HG03460 (cell line): ENCODE results near the gene EVA1A.
"Not testable (repeated sequence)": the region's sequence is repeated elsewhere in the genome, so short reads cannot be mapped to it uniquely, and the experiment has no call there.

Experiments used
- ATAC-seq: cut with Tn5 transposase; IDR thresholded peaks from one replicate; pipeline ENCODE4 v1.9.1; 2021; ENCODE audit not compliant: unreplicated experiment

The EVA1A gene

DNA sequence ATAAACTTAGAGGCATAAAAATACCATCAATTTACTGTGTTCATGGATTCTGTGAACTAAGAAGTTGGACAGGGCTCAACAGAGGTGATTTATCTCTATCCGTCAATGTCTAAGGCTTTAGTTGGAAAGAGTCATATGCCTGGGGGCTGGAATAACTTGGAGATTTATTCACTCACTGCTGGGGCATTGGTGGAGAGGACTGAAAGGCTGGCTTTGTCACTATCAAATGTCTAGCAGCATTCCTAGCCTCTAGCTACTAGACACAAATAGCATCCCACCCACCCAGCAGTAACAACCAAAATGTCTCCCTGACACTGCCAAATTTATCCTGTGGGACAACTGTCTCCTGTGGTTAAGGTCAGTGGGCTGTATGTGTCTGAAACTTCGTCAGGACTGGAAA lies 71.0 kb downstream of the EVA1A start:
- ATAC-seq, result no peak

DNA sequence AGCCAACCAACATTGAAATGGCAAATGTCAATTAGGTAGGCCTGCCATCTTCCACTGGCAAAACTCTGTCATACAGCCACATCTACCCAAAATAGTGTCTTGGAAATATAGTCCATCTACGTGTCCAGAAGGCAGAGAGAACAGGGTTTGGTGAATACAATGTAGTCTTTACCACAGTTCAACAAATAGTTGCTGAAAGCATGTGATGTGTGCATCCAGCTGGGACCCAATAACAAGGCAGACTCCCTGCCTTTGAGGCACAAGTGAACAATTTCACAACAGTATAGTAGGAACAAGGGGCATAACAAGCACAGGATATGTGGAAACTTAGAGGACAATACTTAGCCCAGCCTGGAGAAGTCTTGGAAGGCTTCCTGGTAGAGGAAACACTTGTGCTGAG lies 72.6 kb downstream of the EVA1A start:
- no peak for ATAC-seq

DNA sequence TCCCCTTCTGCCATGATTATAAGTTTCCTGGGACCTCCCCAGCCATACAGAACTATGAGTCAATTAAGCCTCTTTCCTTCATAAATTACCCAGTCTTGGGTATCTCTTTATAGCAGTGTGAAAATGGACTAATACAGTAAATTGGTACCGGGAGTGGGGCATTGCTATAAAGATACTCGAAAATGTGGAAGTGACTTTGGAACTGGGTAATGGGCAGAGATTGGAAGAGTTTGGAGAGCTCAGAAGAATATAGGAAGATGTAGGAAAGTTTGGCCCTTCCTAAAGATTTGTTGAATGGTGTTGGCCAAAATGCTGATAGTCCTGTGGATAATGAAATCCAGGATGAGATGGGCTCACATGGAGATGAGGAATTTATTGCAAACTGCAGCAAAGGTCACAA lies 74.0 kb downstream of the EVA1A start:
- ATAC-seq, result not testable (repeated sequence)

DNA sequence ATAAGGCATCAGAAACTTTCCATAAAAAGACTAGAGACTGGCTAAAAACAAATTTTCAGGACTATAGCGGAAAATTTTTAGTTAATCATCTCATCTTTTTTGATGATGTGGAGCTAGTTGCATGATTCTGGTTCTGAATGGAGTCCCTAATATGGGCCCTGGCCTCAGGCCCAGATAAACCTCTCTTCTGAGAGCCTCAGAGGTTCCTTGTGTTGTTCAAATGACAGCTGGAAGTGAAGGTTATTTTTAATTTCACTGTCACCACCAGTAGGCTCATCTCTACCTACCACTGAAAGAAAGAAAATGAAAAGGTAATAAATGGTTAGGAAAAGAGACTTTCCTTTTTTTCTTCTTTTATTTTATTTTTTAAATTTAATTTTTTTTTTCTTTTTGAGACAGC lies 75.9 kb downstream of the EVA1A start:
- ATAC-seq, result no peak

DNA sequence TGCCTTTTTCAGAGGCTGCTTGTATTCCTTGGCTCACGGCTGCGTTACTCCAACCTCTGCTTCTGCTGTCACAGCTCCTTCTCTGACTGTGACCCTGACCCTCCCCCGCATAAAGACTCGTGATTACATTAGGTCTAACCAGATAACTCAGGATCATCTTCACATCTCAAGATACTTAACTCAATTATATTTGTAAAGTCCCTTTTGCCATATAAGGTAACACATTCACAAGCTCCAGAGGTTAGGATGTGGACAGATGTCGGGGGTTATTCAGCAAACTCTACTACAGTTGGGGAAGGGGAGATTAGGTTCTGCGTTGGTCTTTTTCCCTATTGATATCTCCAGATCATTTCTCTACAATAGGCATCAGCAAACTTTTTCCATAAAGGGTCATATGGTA lies 76.9 kb downstream of the EVA1A start:
- ATAC-seq, result no peak

DNA sequence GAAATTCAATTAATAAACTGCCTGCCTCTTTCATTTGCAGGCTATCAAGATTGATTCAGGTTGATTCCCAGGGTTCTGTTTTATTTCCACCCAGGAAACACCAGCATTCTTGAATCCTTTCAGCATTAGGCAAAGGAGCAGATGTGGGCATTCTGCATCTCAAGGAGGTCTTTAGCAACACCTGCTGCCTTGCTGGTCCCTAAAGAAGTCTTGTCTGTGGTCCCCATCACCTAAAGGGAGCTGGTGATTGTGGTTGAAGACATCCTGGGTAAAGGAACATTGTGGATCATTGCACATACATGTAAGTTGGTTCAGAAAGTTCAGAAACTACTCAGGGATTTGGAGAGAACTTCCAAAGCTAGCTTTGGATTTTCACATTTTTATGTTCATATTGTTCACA lies 78.3 kb downstream of the EVA1A start:
- no peak for ATAC-seq

DNA sequence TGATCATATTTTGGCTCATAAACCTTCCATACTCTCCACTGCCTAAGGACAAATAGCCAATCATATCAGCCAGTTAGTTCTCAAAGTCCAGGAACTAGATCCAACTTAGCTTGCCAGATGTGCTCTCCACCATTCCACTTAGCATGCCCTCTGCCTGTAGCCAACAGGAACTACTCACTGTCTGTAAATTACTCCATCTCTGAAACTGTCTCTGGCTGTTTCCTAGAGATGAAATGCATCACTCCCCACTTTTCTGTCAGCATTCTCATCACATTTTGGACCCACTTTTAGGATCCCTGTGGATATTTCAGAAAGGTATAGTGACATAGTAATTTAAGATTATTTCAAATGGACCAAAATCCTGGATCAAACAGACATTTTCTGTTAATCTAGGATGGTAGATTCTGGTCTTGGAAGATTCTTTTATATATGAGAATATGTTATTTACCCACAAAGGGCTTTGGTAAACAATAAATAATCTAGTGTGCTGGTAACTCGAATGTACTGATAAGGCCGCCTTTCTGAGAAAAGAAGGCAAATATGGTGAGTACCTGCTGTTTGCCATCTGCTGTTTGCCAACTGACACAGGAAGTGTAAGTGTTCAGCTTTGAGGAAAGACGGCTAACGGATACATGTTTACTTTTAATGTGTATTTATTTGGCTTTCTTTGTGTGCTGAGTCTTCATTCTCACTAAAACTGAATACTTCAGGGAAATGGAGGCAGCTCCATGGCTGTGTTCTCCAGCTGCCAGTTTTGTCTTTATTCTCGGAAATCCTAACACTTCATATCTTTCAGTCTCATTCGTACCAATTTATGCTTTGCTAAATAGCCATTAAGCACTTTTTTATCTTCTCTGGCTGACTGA lies 79.5 kb downstream of the EVA1A start:
- ATAC-seq, result no peak

DNA sequence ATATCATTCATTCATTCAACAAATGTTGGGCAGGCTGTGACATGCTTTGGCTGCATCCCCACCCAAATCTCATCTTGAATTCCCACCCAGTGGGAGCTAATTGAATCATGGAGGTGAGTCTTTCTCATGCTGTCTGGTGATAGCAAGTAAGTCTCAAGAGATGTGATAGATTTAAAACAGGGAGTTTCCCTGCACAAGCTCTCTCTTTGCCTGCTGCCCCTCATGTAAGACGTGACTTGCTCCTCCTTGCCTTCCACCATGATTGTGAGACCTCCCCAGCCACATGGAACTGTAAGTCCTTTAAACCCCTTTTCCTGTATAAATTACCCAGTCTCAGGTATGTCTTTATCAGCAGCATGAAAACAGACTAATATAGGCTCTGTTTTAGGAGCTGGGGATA lies 83.0 kb downstream of the EVA1A start:
- ATAC-seq, result not testable (repeated sequence)

DNA sequence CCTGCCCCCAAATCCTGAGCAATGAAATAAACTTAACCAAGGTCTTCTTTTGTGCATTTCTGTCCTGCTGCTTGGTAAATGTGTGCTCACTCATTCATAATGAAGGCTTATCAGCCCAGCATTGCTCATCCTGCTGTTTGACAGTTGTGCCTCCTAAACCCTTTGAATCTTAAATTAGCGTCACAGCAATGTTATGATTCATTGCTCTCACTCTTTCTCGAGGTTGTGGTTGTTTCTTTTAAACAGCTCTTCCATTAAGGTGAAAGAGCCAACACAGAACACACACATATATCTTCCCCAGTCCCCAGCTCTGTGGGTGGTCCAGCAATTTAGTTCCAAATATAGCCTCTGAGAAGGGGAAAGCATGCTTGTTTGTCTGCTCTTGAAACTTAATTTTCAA lies 84.0 kb downstream of the EVA1A start:
- ATAC-seq, result no peak

DNA sequence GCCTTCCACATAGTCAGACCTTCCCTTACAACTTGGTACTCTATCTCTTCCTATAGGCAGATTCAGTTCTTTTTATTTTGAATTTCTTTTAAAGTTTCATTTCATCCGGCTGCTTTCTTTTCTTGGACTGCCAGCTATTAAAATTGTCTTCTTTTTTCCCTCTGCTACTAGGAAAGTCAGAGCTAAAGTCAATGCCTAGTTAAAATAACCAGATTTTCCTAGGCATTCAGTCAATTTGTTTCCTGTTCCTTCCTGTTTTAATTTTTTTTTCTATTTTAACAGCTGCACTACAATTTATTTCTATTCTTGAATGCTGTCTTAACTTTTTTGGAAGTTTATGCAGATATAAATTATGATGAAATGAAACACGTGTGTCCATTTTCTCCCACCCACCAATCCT lies 84.8 kb downstream of the EVA1A start:
- no peak for ATAC-seq

DNA sequence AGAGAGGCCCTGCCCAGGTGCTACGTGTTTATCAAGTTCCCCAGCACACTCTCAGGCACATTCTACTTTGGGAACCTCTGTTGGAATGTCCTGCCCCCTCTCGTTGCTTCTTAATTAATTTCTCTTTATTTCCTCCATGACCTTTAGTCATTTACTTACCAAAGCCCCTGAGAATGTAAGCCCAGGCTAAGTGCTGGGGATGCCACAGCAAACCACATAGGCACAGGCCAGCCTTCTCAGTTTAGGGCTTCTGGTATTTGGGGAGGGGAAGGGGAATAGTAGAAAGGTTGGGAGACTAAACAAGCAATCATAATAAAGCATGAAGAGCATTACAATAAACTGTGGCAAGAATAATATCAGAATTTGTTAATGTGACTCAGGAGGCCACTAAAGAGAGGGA lies 85.7 kb downstream of the EVA1A start:
- ATAC-seq, result no peak

DNA sequence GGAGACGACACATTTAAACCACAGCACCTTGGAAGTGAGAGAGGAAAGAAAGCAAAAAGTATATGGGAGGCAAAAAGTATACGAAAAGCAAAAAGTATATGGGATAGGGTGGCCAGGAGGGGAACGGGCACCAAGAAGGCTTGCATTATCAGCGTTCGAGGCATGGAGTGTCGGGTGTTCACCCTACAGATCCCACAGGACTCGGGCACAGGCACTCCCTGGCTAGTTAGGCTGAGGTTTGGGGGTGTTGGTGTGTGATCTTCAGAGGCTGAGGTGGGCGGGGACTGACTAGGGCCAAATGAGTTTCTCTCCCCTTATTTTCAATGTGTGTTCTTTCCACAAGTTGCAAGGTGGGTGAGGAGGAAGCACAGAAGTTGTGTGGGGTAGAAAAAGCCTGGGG lies 86.6 kb downstream of the EVA1A start:
- ATAC-seq, result no peak

DNA sequence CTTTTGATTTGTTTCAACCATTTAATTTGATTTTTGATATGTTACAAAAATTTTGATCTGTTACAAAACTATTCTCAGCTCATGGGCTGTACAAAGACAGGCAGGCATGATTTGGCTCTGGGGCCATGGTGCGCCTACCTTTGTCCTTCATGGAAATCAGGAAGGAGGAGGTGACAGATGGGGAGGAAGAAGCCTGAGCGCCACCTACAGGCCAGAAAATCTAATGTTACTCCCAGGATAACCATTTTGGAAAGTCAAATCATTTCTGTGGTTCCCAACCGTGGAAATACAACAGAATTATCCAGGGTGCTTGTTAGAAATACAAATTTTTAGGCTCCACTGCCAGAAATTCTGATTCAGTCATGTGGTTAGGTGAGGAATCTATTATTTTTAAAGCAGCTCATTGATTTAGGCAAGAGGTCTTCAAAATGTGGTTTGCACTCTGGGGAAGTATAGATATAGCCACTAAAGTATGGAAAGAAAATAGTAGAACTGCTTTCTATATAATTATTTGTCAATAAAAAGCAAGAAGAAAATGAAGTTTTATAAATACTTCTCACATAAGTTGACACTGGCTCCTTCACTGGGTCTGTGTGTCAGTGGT lies 93.9 kb downstream of the EVA1A start:
- no peak for ATAC-seq

DNA sequence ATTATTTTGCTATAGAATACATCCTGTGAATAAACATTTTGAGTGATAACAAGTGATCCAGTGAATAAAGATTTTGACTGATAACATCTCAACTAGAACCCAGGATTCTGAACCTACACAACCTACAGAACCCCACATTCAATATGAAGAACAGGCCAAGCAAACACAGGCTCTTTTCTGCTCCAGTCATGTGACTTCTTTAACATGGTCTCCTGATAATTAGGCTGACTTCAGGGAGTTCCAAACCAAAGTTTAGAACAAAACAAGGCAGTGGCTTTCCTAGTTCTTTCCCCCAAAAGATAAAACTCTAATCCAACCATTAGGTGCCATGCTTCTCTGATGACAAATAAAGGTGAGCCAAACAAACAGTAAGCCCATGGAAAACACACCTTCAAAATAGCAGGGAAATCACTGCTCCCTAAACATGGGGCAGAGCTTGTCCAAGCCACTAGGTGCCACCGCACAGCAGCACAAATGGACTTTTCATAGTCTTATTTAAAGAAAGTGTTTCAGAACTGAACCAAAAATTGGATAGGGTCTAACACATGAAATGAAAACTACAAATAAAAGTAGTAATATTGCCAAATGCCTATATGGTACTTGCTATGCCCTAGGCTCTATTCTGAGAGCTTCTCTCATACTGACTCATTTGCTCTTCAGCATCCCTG lies 95.3 kb downstream of the EVA1A start:
- ATAC-seq, result no peak

DNA sequence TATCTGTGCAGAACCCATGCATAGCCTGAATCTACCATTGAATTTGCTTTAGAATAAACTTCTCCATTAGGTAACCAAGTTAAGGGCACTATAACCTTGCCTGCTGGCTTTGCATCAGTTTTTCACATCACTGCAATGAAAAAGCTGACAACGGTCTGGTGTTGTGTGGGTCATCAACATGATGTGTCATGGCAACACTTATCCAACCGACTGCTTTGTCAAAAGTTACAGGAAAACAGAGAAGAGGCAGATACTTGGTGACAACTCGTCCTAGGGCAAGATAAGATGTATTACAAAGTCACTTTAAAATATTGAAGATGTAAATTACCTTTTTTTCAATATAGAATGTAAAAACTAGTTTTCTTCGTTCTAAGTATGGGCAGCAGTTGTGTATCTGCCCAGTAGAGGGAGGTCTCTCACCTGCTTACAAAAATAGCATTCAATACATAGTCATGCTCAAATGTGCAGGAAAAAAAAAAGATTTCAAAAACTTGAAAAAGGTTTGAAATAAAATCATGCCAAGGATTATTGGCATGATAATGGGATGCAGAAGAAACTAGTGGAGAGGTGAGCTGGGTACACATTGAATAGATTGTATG lies 96.3 kb downstream of the EVA1A start:
- ATAC-seq, result no peak

DNA sequence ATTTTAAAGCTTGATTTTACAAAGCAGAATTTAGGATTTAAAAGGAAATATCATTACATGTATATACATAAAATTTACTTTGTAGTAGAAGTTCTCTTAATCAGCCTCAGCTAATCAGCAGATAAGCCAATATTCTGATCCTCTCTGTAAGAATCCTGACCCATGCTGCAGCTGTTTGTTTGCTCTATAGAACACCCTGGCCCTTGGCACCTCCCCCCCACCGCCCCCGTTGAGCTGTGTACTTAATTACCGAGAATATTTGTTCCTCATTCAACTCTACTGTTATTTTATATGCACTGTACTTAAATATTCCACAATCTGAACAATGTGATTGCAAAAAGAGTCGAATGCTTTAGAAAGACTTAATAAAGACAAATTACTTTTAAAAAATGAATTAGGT lies 98.0 kb downstream of the EVA1A start:
- no peak for ATAC-seq

DNA sequence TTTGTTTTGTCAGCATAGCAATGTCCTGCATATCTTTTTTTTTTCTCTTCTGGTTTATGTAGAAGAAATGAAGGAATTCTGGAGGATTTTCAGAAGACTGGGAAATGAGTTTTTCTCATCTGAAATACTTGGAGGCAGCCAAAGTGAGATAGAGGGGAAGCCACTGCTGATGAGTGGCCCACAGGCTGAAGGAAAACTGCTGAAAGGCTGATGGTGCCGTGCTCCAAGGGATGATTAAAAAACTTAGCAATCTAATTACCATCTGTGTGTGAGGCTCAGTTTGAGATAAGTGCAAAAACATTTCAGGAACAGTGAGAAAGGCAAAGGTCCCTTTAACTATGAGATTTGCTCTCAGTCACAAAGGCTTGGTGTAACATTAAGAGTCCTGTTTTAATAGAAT lies 98.5 kb downstream of the EVA1A start:
- ATAC-seq, result no peak

DNA sequence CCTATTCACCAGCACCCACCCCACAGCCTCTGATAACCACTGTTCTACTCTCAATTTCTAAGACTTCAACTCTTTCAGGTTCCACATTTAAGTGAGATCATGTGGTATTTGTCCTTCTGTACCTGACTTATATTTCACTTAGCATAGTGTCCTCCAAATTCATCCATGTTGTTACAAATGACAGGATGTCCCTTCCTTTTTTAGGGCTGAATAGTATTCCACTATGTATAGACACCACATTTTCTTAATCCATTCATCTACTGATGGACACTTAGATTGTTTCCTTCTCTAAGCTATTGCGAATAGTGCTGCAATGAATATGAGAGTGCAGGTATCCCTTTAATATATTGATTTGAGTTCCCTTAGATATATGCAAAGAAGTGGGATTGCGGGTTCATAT lies 100.1 kb downstream of the EVA1A start:
- ATAC-seq, result no peak

DNA sequence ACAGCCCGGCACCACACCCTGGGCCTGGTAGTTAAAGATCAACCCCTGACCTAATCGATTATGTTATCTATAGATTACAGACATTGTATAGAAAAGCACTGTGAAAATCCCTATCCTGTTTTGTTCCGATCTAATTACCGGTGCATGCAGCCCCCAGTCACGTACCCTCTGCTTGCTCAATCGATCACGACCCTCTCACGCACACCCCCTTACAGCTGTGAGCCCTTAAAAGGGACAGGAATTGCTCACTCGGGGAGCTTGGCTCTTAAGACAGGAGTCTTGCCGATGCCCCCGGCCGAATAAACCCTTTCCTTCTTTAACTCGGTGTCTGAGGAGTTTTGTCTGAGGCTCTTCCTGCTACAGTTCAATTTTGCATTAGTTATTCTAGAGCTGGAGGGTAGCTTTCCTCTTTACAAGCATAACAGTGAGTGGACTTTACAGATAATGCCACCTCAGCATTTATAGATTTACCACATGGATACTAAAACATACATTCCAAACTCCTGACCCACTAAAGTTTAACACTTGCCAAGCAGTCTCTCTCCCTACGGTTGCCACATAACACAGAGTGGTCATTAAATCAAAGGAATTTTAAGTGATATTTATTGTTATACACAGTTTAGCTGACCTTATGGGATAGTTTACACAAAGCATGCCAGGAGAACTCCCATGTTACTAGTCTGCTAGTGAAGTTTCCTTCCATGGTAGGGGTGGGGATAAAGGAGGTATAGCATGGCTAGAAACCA lies 101.0 kb downstream of the EVA1A start:
- ATAC-seq, result no peak

DNA sequence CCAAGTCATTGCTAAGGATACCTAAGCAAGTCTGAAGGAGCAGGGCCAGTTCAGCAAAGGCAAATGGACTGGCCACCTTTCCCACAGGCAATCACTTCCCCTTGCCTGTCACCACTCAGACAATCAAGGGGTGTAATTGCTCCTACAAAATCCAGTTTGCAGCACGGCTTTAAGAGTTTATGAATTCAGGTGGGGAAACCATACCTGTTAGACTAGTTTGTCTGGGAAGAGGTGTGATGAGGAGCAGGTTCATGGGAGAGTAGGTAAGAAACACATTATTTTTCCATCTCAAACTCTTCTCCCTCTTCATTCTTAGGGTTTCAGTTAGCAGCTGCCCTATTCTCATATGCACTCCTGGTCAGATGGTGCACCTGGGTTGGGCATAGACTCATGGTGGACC lies 102.5 kb downstream of the EVA1A start:
- no peak for ATAC-seq

DNA sequence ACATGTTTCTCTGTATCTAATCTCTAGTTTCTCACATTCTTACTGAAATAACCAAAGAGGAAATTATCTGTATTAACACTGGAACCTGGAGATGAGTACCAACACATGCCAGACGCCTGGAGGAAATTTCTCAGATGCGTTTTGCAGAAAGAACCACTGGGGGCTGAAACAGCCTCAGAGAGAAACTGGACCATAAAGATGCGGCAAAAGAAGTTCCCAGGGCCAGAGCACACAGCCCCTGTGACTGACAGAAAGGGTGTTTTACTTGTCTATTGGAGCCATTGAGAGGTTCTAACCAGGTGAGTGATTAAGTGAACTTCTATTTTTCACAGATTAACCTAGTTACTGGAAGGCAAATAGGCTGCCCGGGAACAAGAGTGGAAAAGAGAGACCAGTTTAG lies 103.9 kb downstream of the EVA1A start:
- ATAC-seq, result no peak
